HG03103 (cell line): ENCODE measurements around the gene MED13.
"Not testable (repeated sequence)": the region's sequence is repeated elsewhere in the genome, so short reads cannot be mapped to it uniquely, and the experiment has no call there.

Source experiments
- ATAC-seq: cut with Tn5 transposase; IDR thresholded peaks from one replicate; pipeline ENCODE4 v1.9.1; 2021; ENCODE audit warnings: low read depth; ENCODE audit not compliant: unreplicated experiment

The MED13 gene

DNA sequence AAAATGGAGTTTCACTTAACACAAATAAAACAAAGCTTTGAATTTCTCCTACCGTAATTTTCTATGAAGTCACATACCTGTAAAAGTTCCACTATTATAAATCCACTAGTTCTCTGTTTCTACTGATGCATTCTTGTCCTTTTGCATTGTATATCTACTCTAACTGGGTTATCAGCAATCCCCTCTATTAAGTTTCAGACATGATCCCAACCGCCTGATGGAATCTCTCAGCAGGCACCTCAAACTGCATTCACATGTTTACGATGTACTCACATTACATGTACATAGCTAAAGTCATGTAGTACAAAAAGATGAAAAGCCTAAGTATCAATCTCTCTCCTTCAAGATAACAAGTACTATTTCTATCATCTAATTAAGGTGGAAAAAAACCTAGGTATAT, 64.9 kb downstream of the MED13 start:
- no peak for ATAC-seq

DNA sequence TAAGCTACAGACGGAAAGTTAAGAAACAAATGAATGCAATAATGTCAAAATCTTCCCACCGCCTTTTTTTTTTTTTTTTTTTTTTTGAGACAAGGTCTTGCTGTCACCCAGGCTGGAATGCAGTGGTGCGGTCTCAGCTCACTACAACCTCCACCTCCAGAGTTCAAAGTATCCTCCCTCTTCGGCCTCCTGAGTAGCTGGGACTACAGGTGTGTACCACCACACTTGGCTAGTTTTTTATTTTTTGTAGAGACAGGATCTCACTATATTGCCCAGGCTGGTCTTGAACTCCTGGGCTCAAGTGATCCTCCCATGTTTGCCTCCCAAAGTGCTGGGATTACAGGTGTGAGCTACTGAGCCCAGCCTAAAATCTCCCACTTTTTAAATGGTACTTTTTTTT, 66.5 kb downstream of the MED13 start:
- not testable (repeated sequence) for ATAC-seq

DNA sequence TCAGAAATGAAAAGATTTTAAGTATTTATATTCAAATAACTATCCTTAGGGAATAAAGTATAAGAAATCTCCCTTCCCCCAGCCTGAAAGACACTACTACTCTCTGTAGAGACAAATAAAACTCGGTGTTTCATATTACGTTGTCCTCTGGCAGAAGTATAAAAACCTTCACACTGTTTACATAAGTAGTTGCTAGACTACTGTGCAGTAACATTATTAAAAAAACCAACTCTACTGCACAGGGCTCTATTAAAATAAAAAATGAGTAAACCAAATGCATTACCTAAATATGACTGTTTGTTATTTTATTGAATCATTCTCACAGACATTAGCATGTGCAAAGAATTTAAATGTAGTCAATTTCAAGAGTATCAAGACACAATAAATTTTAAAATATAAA, 67.4 kb downstream of the MED13 start:
- ATAC-seq: no peak

DNA sequence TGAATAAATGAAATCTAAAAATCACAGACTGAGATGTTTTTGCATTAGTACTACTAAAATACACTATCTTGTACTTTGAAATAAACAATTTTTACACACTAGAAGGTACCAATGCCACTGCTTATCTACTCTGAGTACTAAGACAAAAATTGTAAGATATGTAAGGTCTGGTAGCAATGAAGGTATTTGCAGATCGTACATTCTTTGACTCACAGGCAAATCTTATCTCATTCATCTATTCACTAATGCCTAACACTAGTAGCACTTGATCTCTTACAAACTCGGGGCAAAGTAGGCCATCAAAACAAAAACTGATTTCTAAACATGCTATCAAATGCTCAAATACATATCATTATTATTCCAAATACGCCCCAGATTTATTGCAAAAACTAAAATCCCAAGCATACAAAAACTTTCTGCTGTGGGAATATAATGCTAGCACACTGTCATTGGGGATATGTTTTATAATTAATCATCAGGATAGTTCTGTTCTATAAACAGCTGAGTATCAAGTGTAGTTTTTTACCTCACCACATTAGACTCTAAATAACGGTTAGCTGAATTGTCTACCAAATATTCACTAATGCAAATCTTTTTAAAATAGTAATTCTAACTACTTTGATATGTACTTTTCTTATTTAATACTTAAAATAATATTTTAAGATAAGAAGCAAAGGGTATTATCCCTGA, 68.0 kb downstream of the MED13 start:
- no peak for ATAC-seq

GRCh38 chr17:61989509-61989908, 75.6 kb downstream of the MED13 start:
- ATAC-seq: no peak

DNA sequence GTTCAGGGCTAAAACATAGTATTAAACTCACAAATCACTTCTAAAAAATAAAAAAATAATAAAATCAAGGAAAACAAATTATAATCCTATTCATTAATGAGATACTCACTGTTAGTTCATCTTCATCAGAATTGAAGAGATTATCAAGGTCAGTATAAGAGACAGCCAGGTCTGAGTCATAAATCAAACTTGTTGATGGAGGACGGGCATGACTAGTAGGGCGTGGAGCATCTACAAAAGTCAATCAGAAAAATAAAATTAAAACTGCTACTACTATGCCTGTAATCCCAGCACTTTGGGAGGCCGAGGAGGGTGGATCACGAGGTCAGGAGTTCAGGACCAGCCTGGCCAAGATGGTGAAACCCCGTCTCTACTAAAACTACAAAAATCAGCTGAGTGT, 78.2 kb downstream of the MED13 start:
- no peak for ATAC-seq

DNA sequence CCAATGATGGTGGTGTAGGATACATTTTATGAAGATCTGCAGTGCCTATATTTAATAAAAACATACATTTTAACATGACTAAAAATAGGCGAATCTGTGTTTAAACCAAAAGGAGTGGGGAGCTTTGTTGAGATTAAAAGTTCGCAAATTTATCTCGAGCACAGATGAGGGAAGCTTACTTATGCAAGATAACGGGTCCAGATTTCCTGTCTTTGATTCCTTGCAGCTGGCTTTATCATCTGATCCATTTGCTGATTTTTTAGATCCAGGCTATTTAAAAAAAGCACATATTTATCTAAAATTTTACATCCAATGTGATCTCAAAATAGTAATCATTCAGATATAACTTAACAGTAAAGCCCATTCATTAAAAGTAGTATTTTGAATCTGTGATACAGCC, 80.3 kb downstream of the MED13 start:
- no peak for ATAC-seq

- ATAC-seq: no peak
Measured at GRCh38 chr17:61981323-61981722, 83.8 kb downstream of the MED13 start.

GRCh38 chr17:61980535-61980934, 84.5 kb downstream of the MED13 start:
- no peak for ATAC-seq

GRCh38 chr17:61974115-61974514, 91.0 kb downstream of the MED13 start:
- no peak for ATAC-seq

DNA sequence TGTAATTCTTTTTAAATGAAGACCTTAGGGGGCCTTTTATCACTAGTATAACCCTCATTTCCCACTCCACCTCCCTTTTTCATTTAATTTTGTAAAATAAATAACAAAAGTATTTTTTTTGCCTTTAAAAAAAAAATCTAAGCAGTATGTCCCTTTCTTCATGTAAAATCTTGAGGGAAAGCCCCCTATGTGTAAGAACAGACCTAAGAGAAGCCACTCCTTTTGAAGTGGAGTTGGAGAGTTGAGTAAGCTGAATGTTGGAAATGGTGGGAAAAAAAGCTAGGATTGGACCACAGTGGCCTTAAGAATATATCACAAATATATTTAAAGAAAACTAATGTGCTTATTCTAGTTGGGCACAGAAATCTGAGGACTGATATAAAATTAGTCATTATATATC, 92.8 kb downstream of the MED13 start:
- no peak for ATAC-seq

DNA sequence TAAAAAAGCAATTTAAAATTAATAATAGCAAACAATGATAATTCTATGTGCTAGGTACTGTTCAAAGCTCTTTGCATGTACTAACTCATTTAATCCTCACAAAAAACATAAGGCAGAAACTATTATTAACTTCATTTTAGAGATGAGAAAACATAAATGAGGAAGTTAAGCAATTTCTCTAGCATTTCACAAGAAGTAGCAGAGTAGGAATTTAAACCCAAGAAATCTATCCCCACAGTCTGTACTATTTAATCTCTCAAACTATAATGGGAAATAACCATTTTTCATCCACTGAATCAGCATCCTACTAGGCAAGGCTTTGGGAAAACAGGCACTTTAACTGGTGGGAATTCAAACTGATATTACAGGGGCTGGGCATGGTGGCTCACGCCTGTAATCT, 95.0 kb downstream of the MED13 start:
- ATAC-seq: no peak

- ATAC-seq: no peak
Measured at GRCh38 chr17:61968757-61969156, 96.3 kb downstream of the MED13 start.

GRCh38 chr17:61967729-61968128, 97.3 kb downstream of the MED13 start:
- no peak for ATAC-seq

DNA sequence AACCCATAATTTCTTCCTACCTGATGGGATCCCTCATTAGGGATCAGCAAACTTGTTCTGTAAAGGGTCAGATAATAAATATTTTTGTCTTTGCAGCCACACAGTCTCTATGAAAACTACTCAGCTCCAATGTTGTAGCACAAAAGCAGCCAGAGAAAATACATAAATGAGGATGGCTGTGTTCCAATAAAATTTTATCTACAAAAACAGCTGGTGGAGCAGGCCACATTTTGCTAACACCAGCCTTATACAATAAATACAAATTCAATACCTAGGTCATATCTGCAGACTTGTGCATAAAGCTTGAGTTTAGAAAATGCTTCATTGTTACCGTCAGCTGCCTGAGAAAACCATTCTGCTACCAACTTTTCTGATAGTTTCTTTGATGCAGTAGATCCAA, 98.9 kb downstream of the MED13 start:
- no peak for ATAC-seq

DNA sequence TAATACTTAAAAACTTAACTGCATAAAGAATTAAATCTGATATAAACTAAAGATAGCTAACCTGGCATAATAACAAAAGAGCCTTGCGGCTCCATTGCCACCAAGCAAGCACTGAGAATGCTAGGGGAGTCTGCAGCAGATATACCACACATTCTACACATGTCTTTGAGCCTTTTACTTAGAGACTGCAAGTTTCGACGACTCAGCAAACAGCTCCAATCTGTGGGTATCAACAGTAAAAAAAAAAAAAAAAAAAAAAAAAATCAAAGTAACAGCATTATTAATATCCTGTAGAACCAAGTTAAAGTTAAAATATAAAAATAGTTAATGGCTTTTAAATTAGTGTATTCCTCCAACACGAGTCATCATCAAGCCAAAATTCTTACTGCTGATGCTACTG, 109.5 kb downstream of the MED13 start:
- ATAC-seq: no peak

DNA sequence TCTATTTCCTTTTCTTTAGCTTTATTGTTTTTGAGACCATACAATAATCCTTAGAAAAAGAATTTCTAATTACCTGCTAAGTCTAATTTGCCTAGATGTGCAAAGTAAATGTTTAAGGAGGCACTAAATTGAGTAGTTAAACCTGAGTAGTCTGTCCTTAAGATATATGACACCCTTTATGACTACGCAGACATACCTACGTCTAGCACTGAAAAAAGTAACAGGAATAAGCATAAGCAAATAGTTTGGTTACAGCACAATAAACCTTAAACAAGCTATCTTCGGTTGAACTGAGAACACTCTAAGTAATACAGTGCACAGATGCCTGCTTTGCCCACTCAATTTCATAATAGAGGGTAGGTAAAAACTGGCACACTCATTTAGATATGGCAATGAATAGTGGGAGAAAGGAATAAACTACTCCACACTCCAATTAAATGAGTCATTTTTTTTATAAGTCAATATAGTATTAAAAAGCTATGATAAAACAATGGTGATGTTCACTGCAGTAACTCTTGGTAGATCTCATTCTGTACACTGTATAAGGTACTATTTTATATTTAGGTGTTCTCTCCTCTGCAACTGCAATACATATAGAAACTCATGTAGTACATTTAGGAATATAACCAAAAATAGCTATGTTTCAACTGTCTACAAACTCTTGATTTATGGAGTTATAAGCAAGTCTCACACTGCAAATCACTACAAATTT, 117.6 kb downstream of the MED13 start:
- no peak for ATAC-seq

DNA sequence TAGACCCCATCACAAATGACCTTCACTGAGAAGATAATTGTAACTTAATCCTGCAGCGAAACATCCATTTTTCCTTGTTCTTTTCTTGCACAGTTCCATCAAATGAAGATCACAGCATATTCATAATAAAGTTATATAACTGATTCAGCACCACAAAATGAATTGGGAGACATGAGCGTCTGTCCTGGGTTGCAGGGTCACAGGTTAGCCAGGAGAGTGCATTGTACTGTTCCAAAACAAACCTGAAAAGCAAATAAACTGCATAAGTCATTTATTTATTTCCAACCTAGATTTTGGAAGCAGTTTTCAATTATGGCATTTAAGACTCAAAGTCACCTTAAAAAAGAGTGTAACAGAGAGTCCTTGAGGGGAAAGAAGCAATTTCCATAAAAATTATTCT, 118.7 kb downstream of the MED13 start:
- no peak for ATAC-seq

- no peak for ATAC-seq
Measured at GRCh38 chr17:61943117-61943516, 122.0 kb downstream of the MED13 start.

DNA sequence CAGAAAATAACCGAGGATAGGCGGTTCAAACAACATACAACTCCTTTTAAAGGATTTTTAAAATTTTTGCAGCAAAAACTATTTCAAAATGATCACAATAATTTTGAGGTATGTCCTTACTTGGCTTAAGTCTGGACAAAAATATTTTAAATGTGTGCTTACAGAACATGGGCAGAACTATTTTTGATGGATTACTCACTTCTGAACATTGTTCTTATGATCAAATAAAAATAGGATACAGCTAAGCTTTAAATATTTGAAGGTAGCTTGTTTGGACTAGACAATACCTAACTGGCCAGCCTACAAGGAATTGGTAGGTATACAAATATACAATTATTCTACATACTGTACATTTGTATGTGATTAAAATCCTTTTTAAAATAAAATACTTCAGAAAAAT, 123.0 kb downstream of the MED13 start:
- ATAC-seq: no peak

- no peak for ATAC-seq
Measured at GRCh38 chr17:61928101-61928436, 137.0 kb downstream of the MED13 start.
